HEK293 (cell line): ENCODE data around the gene DACT3.

Experiments used
- CTCF ChIA-PET: fragments of 350-600 bp; formaldehyde crosslinking; extraction: SDS; loops from one replicate; lab custom pipeline; 2021; ENCODE audit warnings: antibody characterized with exemption; lab: Yijun Ruan, JAX
- POLR2A ChIA-PET: fragments of 300-600 bp; formaldehyde crosslinking; extraction: SDS; loops from one replicate; lab custom pipeline; 2020; ENCODE audit warnings: antibody characterized with exemption, inconsistent platforms; lab: Yijun Ruan, JAX
- H3K27ac ChIP-seq: fragments of 200-500 bp; sonication (Bioruptor generic); 2 replicates; pipeline ENCODE4 v1.5.1; 2014; ENCODE audit warnings: low read depth, low read length, control low read depth, inconsistent platforms; ENCODE audit errors: extremely low read depth
- H3K36me3 ChIP-seq, 2 experiments: fragments of 200-500 bp in 1 of 2; sonication (Bioruptor generic) in 1 of 2; 1 replicate in 1 of 2; 2 replicates in 1 of 2; pipeline ENCODE4 v1.5.1; 2014 to 2017; ENCODE audit warnings: inconsistent platforms in 2 of 2, low read length in 2 of 2; ENCODE audit not compliant: control insufficient read depth in 2 of 2, insufficient read depth in 1 of 2
- H3K4me1 ChIP-seq: fragments of 200-500 bp; sonication (Bioruptor generic); 2 replicates; pipeline ENCODE4 v1.5.1; 2014; ENCODE audit warnings: mild to moderate bottlenecking, low read length, inconsistent platforms; ENCODE audit not compliant: control insufficient read depth, insufficient read depth
- H3K4me3 ChIP-seq: 2 replicates; pipeline ENCODE4 v1.5.1; 2011; ENCODE audit warnings: low read depth, mild to moderate bottlenecking, control low read depth, low read length, moderate library complexity
- H3K9me3 ChIP-seq: fragments of 200-500 bp; sonication (Bioruptor generic); 2 replicates; pipeline ENCODE4 v1.5.1; 2014; ENCODE audit warnings: low read depth, low read length, inconsistent platforms; ENCODE audit not compliant: control insufficient read depth, insufficient read depth
- KLF7 ChIP-seq: fragments of 450-650 bp; formaldehyde crosslinking; IDR thresholded peaks from 2 replicates; pipeline ENCODE4 v1.5.1; 2016; ENCODE audit warnings: missing biosample characterization, missing genetic modification characterization, borderline replicate concordance
- SCRT2 ChIP-seq: fragments of 450-650 bp; formaldehyde crosslinking; IDR thresholded peaks from 2 replicates; pipeline ENCODE4 v1.5.1; 2016; ENCODE audit warnings: missing biosample characterization, missing genetic modification characterization
- TRIM28 ChIP-seq: IDR thresholded peaks from 2 replicates; pipeline ENCODE4 v1.6.1; 2011; ENCODE audit warnings: low read length, control low read depth, borderline replicate concordance
- ZFP69B ChIP-seq: fragments of 450-650 bp; formaldehyde crosslinking; IDR thresholded peaks from 2 replicates; pipeline ENCODE4 v1.5.1; 2016; ENCODE audit warnings: missing biosample characterization, missing genetic modification characterization
- ZNF274 ChIP-seq, 2 experiments: fragments of 200-500 bp in 1 of 2; fragments of 450-650 bp in 1 of 2; sonication (Bioruptor generic) in 1 of 2; formaldehyde crosslinking in 1 of 2; IDR thresholded peaks; 2 replicates each; pipeline versions ENCODE4 v1.5.1 to v1.6.1; 2014 to 2016; ENCODE audit warnings: borderline replicate concordance in 1 of 2, inconsistent platforms in 1 of 2, low read length in 1 of 2, missing biosample characterization in 1 of 2, missing genetic modification characterization in 1 of 2
- ZNF426 ChIP-seq: fragments of 450-650 bp; formaldehyde crosslinking; IDR thresholded peaks from 2 replicates; pipeline ENCODE4 v1.5.1; 2017; ENCODE audit warnings: missing biosample characterization, missing genetic modification characterization, mild to moderate bottlenecking, inconsistent platforms, moderate library complexity
- ZNF521 ChIP-seq: fragments of 450-650 bp; formaldehyde crosslinking; IDR thresholded peaks from 2 replicates; pipeline ENCODE4 v1.5.1; 2017; ENCODE audit warnings: missing biosample characterization, mild to moderate bottlenecking, missing genetic modification characterization
- ZNF596 ChIP-seq: fragments of 450-650 bp; IDR thresholded peaks from 2 replicates; pipeline ENCODE4 v1.5.0; 2018; ENCODE audit warnings: missing biosample characterization, mild to moderate bottlenecking, missing genetic modification characterization, moderate library complexity
- ZNF600 ChIP-seq: fragments of 450-650 bp; formaldehyde crosslinking; IDR thresholded peaks from 2 replicates; pipeline ENCODE4 v1.5.1; 2016; ENCODE audit warnings: missing biosample characterization, missing genetic modification characterization
- ZNF660 ChIP-seq: fragments of 450-650 bp; IDR thresholded peaks from 2 replicates; pipeline ENCODE4 v1.5.1; 2018; ENCODE audit warnings: missing biosample characterization, mild to moderate bottlenecking, missing genetic modification characterization
- TF ChIP-seq, protein P1 (sequence below): fragments of 450-650 bp; formaldehyde crosslinking; IDR thresholded peaks from 2 replicates; pipeline ENCODE4 v1.5.1; 2016; ENCODE audit warnings: missing biosample characterization, missing genetic modification characterization, borderline replicate concordance
- TF ChIP-seq, protein P2 (sequence below): fragments of 450-650 bp; formaldehyde crosslinking; IDR thresholded peaks from 2 replicates; pipeline ENCODE4 v1.5.1; 2017; ENCODE audit warnings: missing biosample characterization, missing genetic modification characterization

Gene DACT3

DNA sequence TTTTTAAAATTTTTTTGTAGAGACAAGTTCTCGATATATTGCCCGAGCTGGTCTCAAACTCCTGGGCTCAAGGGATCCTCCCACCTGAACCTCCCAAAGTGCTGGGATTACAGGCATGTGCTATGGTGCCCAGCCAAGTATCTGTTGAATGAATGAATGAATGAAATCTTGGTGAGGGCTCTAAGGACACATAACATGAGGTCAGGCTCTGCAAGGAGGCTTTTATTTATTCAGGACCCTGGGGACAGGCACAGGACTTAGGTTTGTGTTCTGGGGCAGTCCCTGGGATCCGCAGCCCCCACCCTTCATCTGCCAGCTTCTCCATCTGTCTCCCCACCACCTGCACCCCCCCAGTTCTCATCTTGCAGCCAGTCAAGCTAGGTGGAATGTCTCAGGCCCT is 40.7 kb downstream of the DACT3 start:
- no peak for TF ChIP-seq KLF7 (tag by site-specific recombination)
- 0 out of 2 replicates have a peak, but pooled peaks have one; percentile 13 for TF ChIP-seq SCRT2
- TF ChIP-seq ZNF521 (tag by site-specific recombination), result no peak
- no peak for TF ChIP-seq ZFP69B (tag by site-specific recombination)
- TF ChIP-seq ZNF600 (tag by site-specific recombination), result no peak
- no peak for TF ChIP-seq ZNF426 (tag by site-specific recombination)
- TF ChIP-seq ZNF274 (IDR thresholded peaks at IDR 0.05; ENCODE audit: low read length), result no peak
- TF ChIP-seq ZNF274 (tag by site-specific recombination; IDR thresholded peaks at IDR 0.05; ENCODE audit: borderline replicate concordance), result no peak
- ChIA-PET POLR2A (interaction anchor here (0.6 to 1.7 kb wide), 3 partner anchors 15 to 147 kb away, joined by 3 to 5 read pairs (median 3); partner anchors contain the start of gene CALM3), CTCF (interaction anchor here (0.6 to 14.6 kb wide), 3 partner anchors 13 to 177 kb away, joined by 4 to 327 read pairs (median 6); partner anchors contain the start of gene DACT3)
- no peaks in the 10 kb centered on the region for H3K9me3 ChIP-seq
- no peak overlapping the region for H3K27ac ChIP-seq
- no peaks in the 10 kb centered on the region for H3K36me3 ChIP-seq
- no peaks in the 10 kb centered on the region for H3K4me1 ChIP-seq
- H3K4me3 ChIP-seq, result no peak overlapping the region

DNA sequence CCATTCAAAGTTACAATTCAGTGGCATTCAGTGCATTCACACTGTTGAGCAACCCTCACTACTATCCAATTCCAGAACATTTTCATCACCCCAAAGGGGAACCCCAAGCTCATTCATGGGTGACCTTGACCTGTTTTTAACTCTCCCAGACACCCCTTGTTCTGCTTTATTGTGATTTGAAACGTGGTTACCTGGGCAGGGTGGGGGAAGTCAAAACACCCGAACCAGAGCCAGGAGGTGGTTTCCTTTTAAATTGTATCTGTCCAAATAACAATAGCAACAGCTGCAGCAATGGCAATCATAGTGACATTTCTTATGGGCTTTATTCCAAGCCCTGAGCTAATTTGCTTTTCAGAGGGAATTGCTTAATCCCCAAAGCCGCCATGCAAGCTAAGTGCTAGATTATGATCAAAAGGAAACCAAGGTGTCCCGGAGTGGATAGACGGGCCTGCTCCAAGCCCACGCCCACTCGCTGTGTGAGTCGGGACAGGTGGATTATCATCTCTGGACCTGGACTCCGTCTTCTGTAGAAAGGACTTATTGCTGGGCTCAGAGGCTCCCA is 42.2 kb downstream of the DACT3 start:
- H3K36me3 ChIP-seq, result no peaks in the 10 kb centered on the region
- H3K27ac ChIP-seq, result no peak overlapping the region
- ChIA-PET CTCF (interaction anchor here (0.5 to 14.6 kb wide), 5 partner anchors 11 to 881 kb away, joined by 5 to 327 read pairs (median 23); partner anchors contain the start of gene DACT3), POLR2A (interaction anchor here (1.7 kb wide), 1 partner anchor 18 kb away, joined by 5 read pairs; the partner anchor contains the start of gene CALM3)
- no peaks in the 10 kb centered on the region for H3K9me3 ChIP-seq
- TF ChIP-seq ZNF660 (tag by site-specific recombination) (peak; percentile 56; the same call in 1 of the 2 replicates), TRIM28 (no peak)
- TF ChIP-seq, protein P1, sequence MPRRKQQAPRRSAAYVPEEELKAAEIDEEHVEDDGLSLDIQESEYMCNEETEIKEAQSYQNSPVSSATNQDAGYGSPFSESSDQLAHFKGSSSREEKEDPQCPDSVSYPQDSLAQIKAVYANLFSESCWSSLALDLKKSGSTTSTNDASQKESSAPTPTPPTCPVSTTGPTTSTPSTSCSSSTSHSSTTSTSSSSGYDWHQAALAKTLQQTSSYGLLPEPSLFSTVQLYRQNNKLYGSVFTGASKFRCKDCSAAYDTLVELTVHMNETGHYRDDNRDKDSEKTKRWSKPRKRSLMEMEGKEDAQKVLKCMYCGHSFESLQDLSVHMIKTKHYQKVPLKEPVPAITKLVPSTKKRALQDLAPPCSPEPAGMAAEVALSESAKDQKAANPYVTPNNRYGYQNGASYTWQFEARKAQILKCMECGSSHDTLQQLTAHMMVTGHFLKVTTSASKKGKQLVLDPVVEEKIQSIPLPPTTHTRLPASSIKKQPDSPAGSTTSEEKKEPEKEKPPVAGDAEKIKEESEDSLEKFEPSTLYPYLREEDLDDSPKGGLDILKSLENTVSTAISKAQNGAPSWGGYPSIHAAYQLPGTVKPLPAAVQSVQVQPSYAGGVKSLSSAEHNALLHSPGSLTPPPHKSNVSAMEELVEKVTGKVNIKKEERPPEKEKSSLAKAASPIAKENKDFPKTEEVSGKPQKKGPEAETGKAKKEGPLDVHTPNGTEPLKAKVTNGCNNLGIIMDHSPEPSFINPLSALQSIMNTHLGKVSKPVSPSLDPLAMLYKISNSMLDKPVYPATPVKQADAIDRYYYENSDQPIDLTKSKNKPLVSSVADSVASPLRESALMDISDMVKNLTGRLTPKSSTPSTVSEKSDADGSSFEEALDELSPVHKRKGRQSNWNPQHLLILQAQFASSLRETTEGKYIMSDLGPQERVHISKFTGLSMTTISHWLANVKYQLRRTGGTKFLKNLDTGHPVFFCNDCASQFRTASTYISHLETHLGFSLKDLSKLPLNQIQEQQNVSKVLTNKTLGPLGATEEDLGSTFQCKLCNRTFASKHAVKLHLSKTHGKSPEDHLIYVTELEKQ, result no peak
- no peaks in the 10 kb centered on the region for H3K4me1 ChIP-seq
- no peak overlapping the region for H3K4me3 ChIP-seq

DNA sequence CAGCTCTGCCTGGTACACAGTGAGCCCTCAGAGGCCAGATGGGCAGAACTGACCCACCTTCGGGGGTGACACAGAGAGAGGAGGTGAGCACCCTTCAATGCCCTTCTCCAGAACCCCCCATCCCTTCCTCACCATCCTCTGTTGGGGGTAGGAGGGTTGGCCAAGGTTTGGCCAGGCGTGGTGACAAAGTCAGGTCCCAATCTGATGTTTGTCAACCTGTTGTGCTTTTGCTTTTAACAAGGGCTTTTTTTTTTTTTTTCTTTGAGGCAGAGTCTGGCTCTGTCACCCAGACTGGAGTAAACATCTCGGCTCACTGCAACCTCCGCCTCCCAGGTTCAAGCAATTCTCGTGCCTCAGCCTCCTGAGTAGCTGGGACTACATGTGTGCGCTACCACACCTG is 43.4 kb downstream of the DACT3 start:
- POLR2A ChIA-PET, result interaction anchor here (0.5 to 1.7 kb wide), 5 partner anchors 12 to 220 kb away, joined by 3 to 10 read pairs (median 4); partner anchors contain the start of genes CALM3 and DACT3
- Histone ChIP-seq H3K4me3 (no peak overlapping the region), H3K9me3 (no peaks in the 10 kb centered on the region), H3K27ac (no peak overlapping the region)
- TF ChIP-seq, protein P2, sequence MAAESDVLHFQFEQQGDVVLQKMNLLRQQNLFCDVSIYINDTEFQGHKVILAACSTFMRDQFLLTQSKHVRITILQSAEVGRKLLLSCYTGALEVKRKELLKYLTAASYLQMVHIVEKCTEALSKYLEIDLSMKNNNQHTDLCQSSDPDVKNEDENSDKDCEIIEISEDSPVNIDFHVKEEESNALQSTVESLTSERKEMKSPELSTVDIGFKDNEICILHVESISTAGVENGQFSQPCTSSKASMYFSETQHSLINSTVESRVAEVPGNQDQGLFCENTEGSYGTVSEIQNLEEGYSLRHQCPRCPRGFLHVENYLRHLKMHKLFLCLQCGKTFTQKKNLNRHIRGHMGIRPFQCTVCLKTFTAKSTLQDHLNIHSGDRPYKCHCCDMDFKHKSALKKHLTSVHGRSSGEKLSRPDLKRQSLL, result peak; percentile 11; the same call in 1 of the 2 replicates
- no peak for TF ChIP-seq ZNF596
- TF ChIP-seq SCRT2, result peak; percentile 41; the same call in 1 of the 2 replicates
- TF ChIP-seq, all 188 proteins: peak for 2
- CTCF ChIA-PET, result interaction anchor here (0.7 to 14.6 kb wide), 25 partner anchors 8 to 715 kb away, joined by 3 to 327 read pairs (median 4); partner anchors contain the start of genes CALM3, DACT3 and MYPOP
- H3K4me1 ChIP-seq, result no peaks in the 10 kb centered on the region
- H3K36me3 ChIP-seq, result no peaks in the 10 kb centered on the region
